Lower leg skin (tissue), 3 donors: Measurements from ENCODE around the gene DBH.

ENCODE experiments used
- POLR2A ChIP-seq, 2 donors: fragments of 450-650 bp; IDR thresholded peaks; one replicate each; pipeline ENCODE4 v1.6.1; 2016 to 2017; ENCODE audit warnings: antibody characterized with exemption in 2 of 2, mild to moderate bottlenecking in 1 of 2, moderate library complexity in 1 of 2
- TF ChIP-seq, protein P1 (sequence below), 3 donors: fragments of 450-650 bp; IDR thresholded peaks; one replicate each; pipeline ENCODE4 v1.5.1; 2016; ENCODE audit warnings: antibody characterized with exemption in 3 of 3, mild to moderate bottlenecking in 3 of 3, moderate library complexity in 2 of 3

DNA sequence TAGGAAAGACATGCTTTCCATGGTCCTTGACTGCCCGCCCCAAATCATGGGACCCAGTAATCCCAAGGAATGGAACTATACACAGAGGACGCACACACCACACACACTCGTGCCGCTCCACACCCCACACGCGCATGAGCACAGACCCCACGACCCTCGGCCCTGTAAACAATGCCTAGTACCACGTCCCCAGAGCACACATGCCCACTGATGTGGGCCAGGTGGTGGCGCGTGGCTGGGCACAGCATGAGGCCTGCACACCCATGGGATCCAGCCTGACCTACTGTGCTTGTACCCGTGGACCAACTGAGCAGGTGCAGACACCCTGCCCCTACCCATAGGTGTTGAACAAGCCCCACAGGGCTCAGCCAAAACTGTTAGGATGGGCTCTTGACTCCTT, 739 bp downstream of the DBH start:
- TF ChIP-seq POLR2A (IDR thresholded peaks at IDR 0.05): no peak
- TF ChIP-seq, protein P1, sequence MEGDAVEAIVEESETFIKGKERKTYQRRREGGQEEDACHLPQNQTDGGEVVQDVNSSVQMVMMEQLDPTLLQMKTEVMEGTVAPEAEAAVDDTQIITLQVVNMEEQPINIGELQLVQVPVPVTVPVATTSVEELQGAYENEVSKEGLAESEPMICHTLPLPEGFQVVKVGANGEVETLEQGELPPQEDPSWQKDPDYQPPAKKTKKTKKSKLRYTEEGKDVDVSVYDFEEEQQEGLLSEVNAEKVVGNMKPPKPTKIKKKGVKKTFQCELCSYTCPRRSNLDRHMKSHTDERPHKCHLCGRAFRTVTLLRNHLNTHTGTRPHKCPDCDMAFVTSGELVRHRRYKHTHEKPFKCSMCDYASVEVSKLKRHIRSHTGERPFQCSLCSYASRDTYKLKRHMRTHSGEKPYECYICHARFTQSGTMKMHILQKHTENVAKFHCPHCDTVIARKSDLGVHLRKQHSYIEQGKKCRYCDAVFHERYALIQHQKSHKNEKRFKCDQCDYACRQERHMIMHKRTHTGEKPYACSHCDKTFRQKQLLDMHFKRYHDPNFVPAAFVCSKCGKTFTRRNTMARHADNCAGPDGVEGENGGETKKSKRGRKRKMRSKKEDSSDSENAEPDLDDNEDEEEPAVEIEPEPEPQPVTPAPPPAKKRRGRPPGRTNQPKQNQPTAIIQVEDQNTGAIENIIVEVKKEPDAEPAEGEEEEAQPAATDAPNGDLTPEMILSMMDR (IDR thresholded peaks at IDR 0.05): no peak
